H9 (cell line): ENCODE data around the gene LGR5. TPM values are rescaled to one million over a fixed set of nuclear protein-coding genes. Genes with fewer than 3 reads are reported as not detected.

Source experiments
- DNase-seq: peaks from one replicate; pipeline ENCODE4 v3.0.0-alpha.2; 2017
- H2AFZ ChIP-seq: one replicate; pipeline ENCODE4 v1.6.1; 2013; ENCODE audit warnings: mild to moderate bottlenecking, low read length, control low read depth, moderate library complexity
- H2AK5ac ChIP-seq: 2 replicates; pipeline ENCODE4 v1.6.1; 2013; ENCODE audit warnings: low read length, control low read depth, mixed read lengths; ENCODE audit not compliant: insufficient read length
- H2BK120ac ChIP-seq: one replicate; pipeline ENCODE4 v1.6.1; 2013; ENCODE audit warnings: low read depth, mild to moderate bottlenecking, low read length, control low read depth, inconsistent platforms; ENCODE audit not compliant: poor library complexity, severe bottlenecking
- H2BK12ac ChIP-seq: 2 replicates; pipeline ENCODE4 v1.6.1; 2013; ENCODE audit warnings: low read length, control low read depth, mixed read lengths, low read depth; ENCODE audit not compliant: insufficient read length
- H2BK15ac ChIP-seq: 2 replicates; pipeline ENCODE4 v1.6.1; 2013; ENCODE audit warnings: low read depth, low read length, control low read depth
- H2BK20ac ChIP-seq: one replicate; pipeline ENCODE4 v1.6.1; 2013; ENCODE audit warnings: low read depth, mild to moderate bottlenecking, low read length, control low read depth, inconsistent platforms; ENCODE audit not compliant: poor library complexity, severe bottlenecking
- H2BK5ac ChIP-seq: 2 replicates; pipeline ENCODE4 v1.6.1; 2013; ENCODE audit warnings: low read length, control low read depth, mixed read lengths; ENCODE audit not compliant: insufficient read length
- H3K14ac ChIP-seq: 2 replicates; pipeline ENCODE4 v1.6.1; 2013; ENCODE audit warnings: low read length, control low read depth; ENCODE audit not compliant: insufficient read depth
- H3K18ac ChIP-seq: 2 replicates; pipeline ENCODE4 v1.6.1; 2013; ENCODE audit warnings: low read depth, mild to moderate bottlenecking, mixed read lengths, low read length, control low read depth; ENCODE audit not compliant: insufficient read length
- H3K23ac ChIP-seq: 2 replicates; pipeline ENCODE4 v1.6.1; 2013; ENCODE audit warnings: low read length, control low read depth, mixed read lengths, low read depth; ENCODE audit not compliant: insufficient read length
- H3K23me2 ChIP-seq: 2 replicates; pipeline ENCODE4 v1.6.1; 2013; ENCODE audit warnings: low read depth, mild to moderate bottlenecking, mixed read lengths, low read length, control low read depth; ENCODE audit not compliant: insufficient read length, poor library complexity, severe bottlenecking
- H3K27ac ChIP-seq: 2 replicates; pipeline ENCODE4 v1.5.1; 2013; ENCODE audit warnings: low read length, control low read depth, mixed read lengths, low read depth; ENCODE audit not compliant: insufficient read length
- H3K27me3 ChIP-seq: 2 replicates; pipeline ENCODE4 v1.6.1; 2013; ENCODE audit warnings: low read length, control low read depth, inconsistent platforms; ENCODE audit not compliant: insufficient read depth
- H3K4ac ChIP-seq: 2 replicates; pipeline ENCODE4 v1.6.1; 2013; ENCODE audit warnings: low read depth, mild to moderate bottlenecking, control low read depth, inconsistent platforms, low read length, moderate library complexity
- H3K4me1 ChIP-seq: 2 replicates; pipeline ENCODE4 v1.6.1; 2013; ENCODE audit warnings: low read length, control low read depth, inconsistent platforms; ENCODE audit not compliant: insufficient read depth
- H3K4me2 ChIP-seq: 2 replicates; pipeline ENCODE4 v1.6.1; 2013; ENCODE audit warnings: low read length, control low read depth, mixed read lengths; ENCODE audit not compliant: insufficient read length, insufficient read depth
- H3K56ac ChIP-seq: 2 replicates; pipeline ENCODE4 v1.6.1; 2013; ENCODE audit warnings: low read depth, mild to moderate bottlenecking, mixed read lengths, low read length, control low read depth; ENCODE audit not compliant: insufficient read length
- H3K79me1 ChIP-seq: 2 replicates; pipeline ENCODE4 v1.6.1; 2013; ENCODE audit warnings: low read depth, mild to moderate bottlenecking, moderate library complexity, low read length, control low read depth, inconsistent platforms; ENCODE audit not compliant: insufficient read depth, poor library complexity, severe bottlenecking
- H3K79me2 ChIP-seq: 2 replicates; pipeline ENCODE4 v1.6.1; 2013; ENCODE audit warnings: low read length, control low read depth, inconsistent platforms; ENCODE audit not compliant: insufficient read depth
- H3K9ac ChIP-seq: 2 replicates; pipeline ENCODE4 v1.6.1; 2013; ENCODE audit warnings: low read length, control low read depth, mixed read lengths; ENCODE audit not compliant: insufficient read length; ENCODE audit errors: extremely low read depth
- H3K9me3 ChIP-seq: one replicate; pipeline ENCODE4 v1.6.1; 2013; ENCODE audit warnings: low read depth, low read length, inconsistent platforms; ENCODE audit not compliant: control insufficient read depth
- H3T11ph ChIP-seq: one replicate; pipeline ENCODE4 v1.6.1; 2013; ENCODE audit warnings: mild to moderate bottlenecking, low read length, control low read depth, inconsistent platforms
- H4K20me1 ChIP-seq: one replicate; pipeline ENCODE4 v1.6.1; 2013; ENCODE audit not compliant: control insufficient read depth, insufficient read length, insufficient read depth
- H4K5ac ChIP-seq: 2 replicates; pipeline ENCODE4 v1.6.1; 2013; ENCODE audit warnings: low read depth, mild to moderate bottlenecking, mixed read lengths, low read length, control low read depth; ENCODE audit not compliant: insufficient read length
- H4K8ac ChIP-seq: replicated peaks from 2 replicates; pipeline ENCODE4 v1.6.1; 2013; ENCODE audit warnings: low read length, control low read depth, mixed read lengths, low read depth; ENCODE audit not compliant: insufficient read length
- H4K91ac ChIP-seq: 2 replicates; pipeline ENCODE4 v1.6.1; 2013; ENCODE audit warnings: low read depth, mild to moderate bottlenecking, moderate library complexity, mixed read lengths, low read length, control low read depth; ENCODE audit not compliant: insufficient read length
- H3K27ac Mint-ChIP-seq, 3 experiments: 2 replicates in 2 of 3; 3 replicates in 1 of 3; pipeline ENCODE4 v1.8.0; 2020 to 2021; ENCODE audit warnings: mixed read lengths in 3 of 3, mild to moderate bottlenecking in 1 of 3, moderate library complexity in 1 of 3
- H3K27me3 Mint-ChIP-seq: 2 replicates; pipeline ENCODE4 v1.8.0; 2021; ENCODE audit warnings: low read depth, mild to moderate bottlenecking, moderate library complexity, mixed read lengths
- H3K36me3 Mint-ChIP-seq, 3 experiments: 2 replicates in 2 of 3; 3 replicates in 1 of 3; pipeline ENCODE4 v1.8.0; 2020 to 2021; ENCODE audit warnings: low read depth in 3 of 3, mixed read lengths in 3 of 3; ENCODE audit not compliant: insufficient read depth in 1 of 3
- H3K4me1 Mint-ChIP-seq, 2 experiments: 2 replicates each; pipeline ENCODE4 v1.8.0; 2020; ENCODE audit warnings: mixed read lengths in 2 of 2
- H3K4me3 Mint-ChIP-seq, 2 experiments: 2 replicates in 1 of 2; 3 replicates in 1 of 2; pipeline ENCODE4 v1.8.0; 2020 to 2021; ENCODE audit warnings: mild to moderate bottlenecking in 2 of 2, mixed read lengths in 2 of 2, moderate library complexity in 1 of 2
- H3K9me3 Mint-ChIP-seq, 2 experiments: 2 replicates in 1 of 2; 3 replicates in 1 of 2; pipeline ENCODE4 v1.8.0; 2020; ENCODE audit warnings: mild to moderate bottlenecking in 2 of 2, mixed read lengths in 2 of 2, moderate library complexity in 1 of 2
- WGBS: extraction: QIAGEN DNeasy Blood & Tissue Kit; methylation state at CpG from one replicate; pipeline ENCODE4 v1.1.7; 2013; ENCODE audit warnings: missing lambda C conversion rate, low lambda C conversion rate, mixed read lengths; ENCODE audit not compliant: insufficient read length; ENCODE audit errors: extremely low coverage; 5-methylcytosine and 5-hydroxymethylcytosine counted together
- total RNA-seq: library from RNA; stranded (reverse); gene quantifications from 2 replicates; pipeline ENCODE4 v1.2.1, GENCODE V29; 2021
- TF ChIP-seq, protein P1 (sequence below): fragments of 200-600 bp; sonication (generic); conservative IDR thresholded peaks from 3 replicates; pipeline ENCODE4 v1.8.0; 2021; ENCODE audit warnings: antibody characterized with exemption, mild to moderate bottlenecking

Gene LGR5
- total RNA-seq, 1 experiment from 2014 or later, result 0.09 TPM

DNA sequence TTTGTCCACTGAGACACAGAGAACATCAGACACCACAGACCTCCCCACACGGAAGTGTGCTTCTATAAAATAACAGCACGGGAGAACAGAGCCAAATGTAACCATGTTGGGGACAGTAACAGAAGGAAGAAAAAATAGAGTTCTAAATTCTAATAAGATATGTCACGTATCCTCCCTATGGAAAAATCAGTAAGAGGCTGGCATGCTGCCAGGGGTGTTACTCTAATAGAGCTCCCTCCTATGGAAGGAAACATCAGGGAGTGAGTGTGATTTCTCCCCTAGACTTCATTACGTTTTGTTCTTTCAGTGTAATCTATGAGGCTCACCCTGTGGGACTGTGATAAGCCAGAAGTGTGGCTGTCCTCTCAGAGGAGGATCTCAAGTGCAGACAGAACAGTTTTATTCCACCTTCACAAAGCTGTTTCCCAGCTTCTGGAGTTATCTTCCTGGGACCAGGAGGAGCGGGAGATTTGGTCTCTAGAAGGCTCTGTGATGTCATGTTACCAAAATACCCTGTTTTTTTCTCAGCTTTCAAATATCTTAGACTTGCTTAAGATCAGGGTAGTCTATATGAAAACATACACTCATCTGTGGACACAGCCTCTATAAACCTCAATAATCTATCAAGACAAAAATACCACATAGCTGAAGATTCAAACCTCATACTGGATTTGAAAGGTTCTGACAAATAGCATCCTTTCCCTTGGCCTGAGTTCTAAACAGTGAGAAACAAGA lies 154.8 kb downstream of the LGR5 start:
- H3K4me3 Mint-ChIP-seq, result no peak overlapping the region
- H3K4me1 Mint-ChIP-seq, result peaks cover 8 to 9% of the 10 kb centered on the region in 2 experiments
- Histone ChIP-seq H3K9ac (no peak overlapping the region), H2AK5ac (no peak overlapping the region), H3K56ac (no peak overlapping the region), H3T11ph (no peak overlapping the region), H2BK15ac (no peak overlapping the region), H2BK120ac (no peak overlapping the region), H3K23ac (no peak overlapping the region), H3K27me3 (no peaks in the 10 kb centered on the region), H3K79me2 (no peaks in the 10 kb centered on the region), H3K4ac (no peak overlapping the region), H4K5ac (no peak overlapping the region), H3K18ac (no peak overlapping the region), H3K4me2 (no peak overlapping the region), H3K14ac (no peak overlapping the region), H3K4me1 (no peaks in the 10 kb centered on the region; the same call in 1 of the 2 replicates), H3K79me1 (no peaks in the 10 kb centered on the region), H3K9me3 (no peaks in the 10 kb centered on the region), H2AFZ (no peak overlapping the region), H4K8ac (no peak overlapping the region), H2BK5ac (no peak overlapping the region), H3K27ac (no peak overlapping the region), H4K20me1 (no peaks in the 10 kb centered on the region), H2BK20ac (no peak overlapping the region), H3K23me2 (no peaks in the 10 kb centered on the region), H4K91ac (no peak overlapping the region), H2BK12ac (no peak overlapping the region)
- H3K9me3 Mint-ChIP-seq, result no peaks in the 10 kb centered on the region
- H3K36me3 Mint-ChIP-seq, result no peaks in the 10 kb centered on the region
- no CpG with 5 or more reads among the region's 5 CpGs for WGBS
- H3K27me3 Mint-ChIP-seq, result no peaks in the 10 kb centered on the region
- no peak for DNase-seq
- no peak overlapping the region for H3K27ac Mint-ChIP-seq
- TF ChIP-seq, protein P1, sequence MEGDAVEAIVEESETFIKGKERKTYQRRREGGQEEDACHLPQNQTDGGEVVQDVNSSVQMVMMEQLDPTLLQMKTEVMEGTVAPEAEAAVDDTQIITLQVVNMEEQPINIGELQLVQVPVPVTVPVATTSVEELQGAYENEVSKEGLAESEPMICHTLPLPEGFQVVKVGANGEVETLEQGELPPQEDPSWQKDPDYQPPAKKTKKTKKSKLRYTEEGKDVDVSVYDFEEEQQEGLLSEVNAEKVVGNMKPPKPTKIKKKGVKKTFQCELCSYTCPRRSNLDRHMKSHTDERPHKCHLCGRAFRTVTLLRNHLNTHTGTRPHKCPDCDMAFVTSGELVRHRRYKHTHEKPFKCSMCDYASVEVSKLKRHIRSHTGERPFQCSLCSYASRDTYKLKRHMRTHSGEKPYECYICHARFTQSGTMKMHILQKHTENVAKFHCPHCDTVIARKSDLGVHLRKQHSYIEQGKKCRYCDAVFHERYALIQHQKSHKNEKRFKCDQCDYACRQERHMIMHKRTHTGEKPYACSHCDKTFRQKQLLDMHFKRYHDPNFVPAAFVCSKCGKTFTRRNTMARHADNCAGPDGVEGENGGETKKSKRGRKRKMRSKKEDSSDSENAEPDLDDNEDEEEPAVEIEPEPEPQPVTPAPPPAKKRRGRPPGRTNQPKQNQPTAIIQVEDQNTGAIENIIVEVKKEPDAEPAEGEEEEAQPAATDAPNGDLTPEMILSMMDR, result no peak
